ENCODE measurements around the gene TRIP10.

GRCh38 chr19:6744381-6745301, 5.2 kb downstream of the TRIP10 start:
- no peak for TF ChIP-seq POLR2A (IDR thresholded peaks at IDR 0.05)
- TF ChIP-seq POLR2AphosphoS5 (IDR thresholded peaks at IDR 0.05), result peak; percentile 19 to 71 (median 30)
